Transverse colon (tissue), 4 donors: ENCODE results near the gene SLC25A17. TPM values are rescaled to one million over a fixed set of nuclear protein-coding genes. Genes with fewer than 3 reads are reported as not detected.
A peak's percentile ranks its signal among the peaks of the same experiment; 100 is the strongest.
"Not testable (repeated sequence)": the region's sequence is repeated elsewhere in the genome, so short reads cannot be mapped to it uniquely, and the experiment has no call there.

ENCODE experiments used
- DNase-seq: peaks from one replicate; pipeline ENCODE4 v3.0.0-alpha.2; 2019
- H3K27ac ChIP-seq, 4 donors: fragments of 200-600 bp; sonication (generic); 2 replicates each; pipeline ENCODE4 v1.5.1; 2016 to 2018; ENCODE audit warnings: inconsistent platforms in 4 of 4
- H3K27me3 ChIP-seq: fragments of 200-600 bp; sonication (generic); 2 replicates; pipeline ENCODE4 v1.5.1; 2017; ENCODE audit warnings: inconsistent platforms
- H3K36me3 ChIP-seq, 4 donors: fragments of 200-600 bp; sonication (generic); 2 replicates each; pipeline ENCODE4 v1.5.1; 2017 to 2019; ENCODE audit warnings: inconsistent platforms in 4 of 4
- H3K4me1 ChIP-seq, 4 donors: fragments of 200-600 bp; sonication (generic); 2 replicates each; pipeline ENCODE4 v1.5.1; 2017 to 2020; ENCODE audit warnings: inconsistent platforms in 4 of 4
- H3K4me3 ChIP-seq, 4 donors: fragments of 200-600 bp; sonication (generic); 1 replicate in 1 of 4; 2 replicates in 3 of 4; pipeline versions ENCODE4 v1.5.1 to v1.6.1; 2017 to 2019; ENCODE audit warnings: inconsistent platforms in 4 of 4
- H3K9me3 ChIP-seq, 2 donors: fragments of 200-600 bp; sonication (generic); 2 replicates each; pipeline ENCODE4 v1.5.1; 2017 to 2019; ENCODE audit warnings: inconsistent platforms in 2 of 2
- EP300 ChIP-seq: sonication (generic); formaldehyde crosslinking; IDR thresholded peaks from one replicate; pipeline ENCODE4 v1.6.1; 2017; ENCODE audit warnings: antibody characterized with exemption, low read depth
- POLR2A ChIP-seq: fragments of 450-650 bp; IDR thresholded peaks from one replicate; pipeline ENCODE4 v1.6.1; 2016; ENCODE audit warnings: antibody characterized with exemption, mild to moderate bottlenecking, moderate library complexity
- POLR2AphosphoS5 ChIP-seq, 3 donors: sonication (generic); formaldehyde crosslinking; IDR thresholded peaks; one replicate each; pipeline ENCODE4 v1.6.1; 2016; ENCODE audit warnings: antibody characterized with exemption in 3 of 3
- WGBS, 2 donors: methylation state at CpG; one replicate each; pipeline ENCODE4 v1.1.5; 2018; ENCODE audit warnings: low coverage in 1 of 2; 5-methylcytosine and 5-hydroxymethylcytosine counted together
- in situ Hi-C, 4 donors: fragments of 200-750 bp; cut with MboI; loops; one replicate each; pipeline versions ENCODE4 v1.15.0 to v1.15.1; 2017; ENCODE audit warnings: low sequenced_read_pairs in 3 of 4, low pct_ligation_motif_present in 1 of 4, low pct_unique_long_range_greater_than_20kb in 1 of 4
- intact Hi-C: fragments of 100-400 bp; cut with DNase I; formaldehyde crosslinking; loops from one replicate; pipeline ENCODE4 v1.15.1; 2023; ENCODE audit warnings: low total_unique reads
- total RNA-seq, 4 donors: library from RNA; depleted of rRNA; stranded (reverse); fragments of >200 nt; gene quantifications; one replicate each; pipeline ENCODE4 v1.1.0, GENCODE V29; 2016
- TF ChIP-seq, protein P1 (sequence below), 5 experiments: fragments of 200-600 bp in 3 of 5; fragments of 450-650 bp in 2 of 5; sonication (generic) in 3 of 5; IDR thresholded peaks; 1 replicate in 2 of 5; 2 replicates in 3 of 5; pipeline ENCODE4 v1.5.1; 2016 to 2017; ENCODE audit warnings: antibody characterized with exemption in 5 of 5, inconsistent platforms in 3 of 5, mild to moderate bottlenecking in 2 of 5, moderate library complexity in 1 of 5

SLC25A17 gene, protein sequence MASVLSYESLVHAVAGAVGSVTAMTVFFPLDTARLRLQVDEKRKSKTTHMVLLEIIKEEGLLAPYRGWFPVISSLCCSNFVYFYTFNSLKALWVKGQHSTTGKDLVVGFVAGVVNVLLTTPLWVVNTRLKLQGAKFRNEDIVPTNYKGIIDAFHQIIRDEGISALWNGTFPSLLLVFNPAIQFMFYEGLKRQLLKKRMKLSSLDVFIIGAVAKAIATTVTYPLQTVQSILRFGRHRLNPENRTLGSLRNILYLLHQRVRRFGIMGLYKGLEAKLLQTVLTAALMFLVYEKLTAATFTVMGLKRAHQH
- 10 to 100 TPM in 3 of 4 donors, 1 to 10 TPM in 1; 8.0 to 20.2 (median 12.5) TPM for total RNA-seq

DNA sequence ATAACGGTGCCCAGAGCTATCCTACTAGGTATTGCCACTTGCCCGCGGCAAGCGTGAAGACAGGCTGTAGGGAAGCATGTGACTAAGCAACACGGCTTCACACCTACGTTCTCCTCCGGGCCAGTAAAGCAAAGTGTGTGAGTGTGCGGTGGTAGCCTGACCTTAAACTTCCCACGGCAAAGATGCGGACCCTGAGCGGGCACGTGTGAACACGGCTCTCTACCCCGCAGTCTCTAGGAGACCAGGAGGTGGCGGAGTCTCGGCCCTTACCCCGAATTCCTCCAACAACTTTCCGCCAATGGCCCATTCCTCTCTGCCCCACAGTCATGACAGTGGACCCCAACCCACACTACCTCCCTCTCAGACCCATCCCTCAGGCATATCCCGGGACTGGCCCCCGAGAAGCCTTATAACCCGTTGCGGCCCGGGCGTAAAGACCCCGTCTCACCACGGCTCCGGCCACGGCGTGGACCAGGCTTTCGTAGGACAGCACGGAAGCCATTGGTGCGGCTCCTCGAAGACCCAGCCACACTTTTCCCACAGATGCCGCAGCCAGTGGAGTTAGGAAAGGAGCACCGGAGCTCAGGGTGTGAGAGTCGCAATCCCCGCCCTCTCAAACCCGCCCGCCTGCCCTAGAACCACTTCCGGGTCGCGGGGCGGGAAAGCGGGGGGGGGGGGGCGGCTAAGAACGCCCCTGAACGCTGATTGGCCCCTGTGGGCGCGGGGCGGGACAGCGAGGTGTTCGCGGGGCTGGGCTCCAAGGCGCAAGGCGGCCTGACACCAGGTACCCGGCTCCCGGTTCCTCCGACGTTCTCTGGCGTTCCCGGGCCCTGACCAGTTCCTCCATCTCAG, at the start of gene SLC25A17:
SLC25A17 (minus strand) TSS at position 600 of the 852 bp plus-strand sequence; CDS start at position 502, 98 bp downstream.
- DNase-seq = peak; percentile 93
- peak within 1 kb of the TSS; percentile 80 to 88 (median 84) for H3K27ac ChIP-seq
- H3K36me3 ChIP-seq = peaks cover 0 to 5% (median 2%) of the 10 kb centered on the region in 4 donors
- no peaks in the 10 kb centered on the region for H3K27me3 ChIP-seq
- H3K9me3 ChIP-seq = no peaks in the 10 kb centered on the region
- peak; percentile 35 to 56 (median 38) for TF ChIP-seq POLR2AphosphoS5 (IDR thresholded peaks at IDR 0.05)
- TF ChIP-seq, protein P1, sequence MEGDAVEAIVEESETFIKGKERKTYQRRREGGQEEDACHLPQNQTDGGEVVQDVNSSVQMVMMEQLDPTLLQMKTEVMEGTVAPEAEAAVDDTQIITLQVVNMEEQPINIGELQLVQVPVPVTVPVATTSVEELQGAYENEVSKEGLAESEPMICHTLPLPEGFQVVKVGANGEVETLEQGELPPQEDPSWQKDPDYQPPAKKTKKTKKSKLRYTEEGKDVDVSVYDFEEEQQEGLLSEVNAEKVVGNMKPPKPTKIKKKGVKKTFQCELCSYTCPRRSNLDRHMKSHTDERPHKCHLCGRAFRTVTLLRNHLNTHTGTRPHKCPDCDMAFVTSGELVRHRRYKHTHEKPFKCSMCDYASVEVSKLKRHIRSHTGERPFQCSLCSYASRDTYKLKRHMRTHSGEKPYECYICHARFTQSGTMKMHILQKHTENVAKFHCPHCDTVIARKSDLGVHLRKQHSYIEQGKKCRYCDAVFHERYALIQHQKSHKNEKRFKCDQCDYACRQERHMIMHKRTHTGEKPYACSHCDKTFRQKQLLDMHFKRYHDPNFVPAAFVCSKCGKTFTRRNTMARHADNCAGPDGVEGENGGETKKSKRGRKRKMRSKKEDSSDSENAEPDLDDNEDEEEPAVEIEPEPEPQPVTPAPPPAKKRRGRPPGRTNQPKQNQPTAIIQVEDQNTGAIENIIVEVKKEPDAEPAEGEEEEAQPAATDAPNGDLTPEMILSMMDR (IDR thresholded peaks at IDR 0.05) = peak; percentile 28 to 68 (median 49)
- TF ChIP-seq POLR2A = peak; percentile 48
- TF ChIP-seq EP300 = no peak
- in situ Hi-C loops (no loop called here), intact Hi-C loops (no loop called here)
- 1% methylated on average over 57 of the region's 61 CpGs; no CpG with 5 or more reads in 1 of the 2 donors for WGBS, 2 donors
- peak within 1 kb of the TSS; percentile 67 to 97 (median 81) for H3K4me3 ChIP-seq
- H3K4me1 ChIP-seq = peaks cover 10 to 24% (median 22%) of the 10 kb centered on the region in 4 donors

DNA sequence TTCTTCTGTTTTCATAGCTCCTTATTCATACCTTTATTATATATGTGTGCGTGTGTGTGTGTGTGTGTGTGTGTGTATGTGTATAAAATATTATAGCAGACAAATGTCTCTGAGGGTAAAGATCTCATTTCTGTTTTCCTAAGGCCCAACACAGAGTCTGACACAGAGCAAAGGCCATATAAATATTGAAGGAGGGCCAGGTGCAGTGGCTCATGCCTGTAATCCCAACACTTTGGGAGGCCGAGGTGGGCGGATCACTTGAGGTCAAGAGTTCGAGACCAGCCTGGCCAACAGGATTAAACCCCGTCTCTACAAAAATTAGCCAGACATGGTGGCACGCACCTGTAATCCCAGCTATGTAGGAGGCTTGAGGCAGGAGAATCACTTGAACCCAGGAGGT, 49.2 kb upstream of the SLC25A17 start:
- H3K9me3 ChIP-seq, H3K27ac ChIP-seq, intact Hi-C loops, H3K4me1 ChIP-seq, H3K27me3 ChIP-seq, in situ Hi-C loops, H3K4me3 ChIP-seq, DNase-seq: not testable (repeated sequence)
- peaks cover 0 to 13% (median 0%) of the 10 kb centered on the region in 4 donors for H3K36me3 ChIP-seq
- 57 to 68% methylated on average over 1 to 6 of the region's 6 CpGs for WGBS, 2 donors

DNA sequence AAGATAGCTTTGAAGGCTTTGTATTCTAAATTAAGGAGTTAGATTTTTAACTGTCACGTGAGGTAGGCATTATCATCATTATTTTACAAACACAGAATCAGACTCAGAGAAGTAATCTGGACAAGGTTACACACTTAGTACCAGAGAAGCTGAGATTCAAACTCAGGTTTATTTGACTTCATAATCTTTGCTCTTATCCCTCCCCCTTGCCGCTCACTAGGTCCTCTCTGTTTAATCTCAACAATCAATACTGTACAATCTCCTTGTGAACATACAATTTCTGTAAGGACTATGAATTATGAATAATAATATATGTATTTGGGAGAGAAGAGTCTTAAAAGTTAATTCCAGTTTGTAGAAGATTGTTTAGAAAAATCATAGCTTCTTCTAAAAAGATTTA, 48.0 kb upstream of the SLC25A17 start:
- peaks cover 0 to 5% (median 0%) of the 10 kb centered on the region in 4 donors for H3K4me1 ChIP-seq
- whole genome bisulfite sequencing, 2 donors = 89 to 90% methylated on average over 2 of the region's 2 CpGs
- H3K36me3 ChIP-seq = peaks cover 0 to 13% (median 0%) of the 10 kb centered on the region in 4 donors
- no peak overlapping the region for H3K4me3 ChIP-seq
- no peaks in the 10 kb centered on the region for H3K27me3 ChIP-seq
- H3K27ac ChIP-seq = no peak overlapping the region
- intact Hi-C loops = no loop called here
- in situ Hi-C loops = no loop called here
- no peak for TF ChIP-seq POLR2A
- no peak for TF ChIP-seq POLR2AphosphoS5 (IDR thresholded peaks at IDR 0.05)
- no peak for TF ChIP-seq EP300
- TF ChIP-seq, protein P1 (IDR thresholded peaks at IDR 0.05) = no peak
- no peaks in the 10 kb centered on the region for H3K9me3 ChIP-seq
- no peak for DNase-seq

DNA sequence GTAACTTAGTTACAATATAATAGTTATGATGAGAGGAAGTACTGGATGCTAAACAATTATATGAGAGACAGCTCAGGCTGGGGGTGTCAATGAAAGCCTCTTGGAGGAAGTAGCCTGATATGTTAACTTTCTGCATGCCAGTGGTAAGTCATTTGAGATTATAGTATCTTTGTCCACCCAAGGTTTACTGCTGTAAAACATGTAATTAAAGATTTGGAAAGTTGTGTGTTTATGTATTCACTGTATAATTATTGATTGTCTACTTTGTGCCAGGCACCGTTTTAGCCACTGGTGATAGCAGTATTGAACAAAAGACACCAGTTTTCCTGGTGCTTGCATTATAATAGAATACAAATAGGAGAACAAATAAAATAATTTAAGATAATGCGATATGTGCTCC, 43.4 kb upstream of the SLC25A17 start:
- Histone ChIP-seq H3K27me3 (no peaks in the 10 kb centered on the region), H3K4me3 (no peak overlapping the region), H3K27ac (no peak overlapping the region), H3K9me3 (no peaks in the 10 kb centered on the region), H3K4me1 (peaks cover 4 to 24% (median 8%) of the 10 kb centered on the region in 4 donors), H3K36me3 (no peaks in the 10 kb centered on the region)
- no peak for DNase-seq
- intact Hi-C loops = no loop called here
- 78 to 82% methylated on average over 2 of the region's 2 CpGs for WGBS, 2 donors
- TF ChIP-seq EP300 (no peak), POLR2A (no peak), POLR2AphosphoS5 (IDR thresholded peaks at IDR 0.05) (no peak)
- TF ChIP-seq, protein P1 (IDR thresholded peaks at IDR 0.05) = no peak
- in situ Hi-C loops = no loop called here
